GM23338 (cell line): Measurements from ENCODE around the gene NCR3LG1. TPM values are rescaled to one million over a fixed set of nuclear protein-coding genes. Genes with fewer than 3 reads are reported as not detected.

ENCODE experiments used
- ATAC-seq: fragments of 200-7000 bp; cut with Tn5 transposase; 3 replicates; pipeline ENCODE4 v1.9.1; 2020
- DNase-seq: peaks from one replicate; pipeline ENCODE4 v3.0.0-alpha.2; 2015; ENCODE audit warnings: low spot score
- H2AFZ ChIP-seq: fragments of 200-600 bp; sonication (generic); 2 replicates; pipeline ENCODE4 v1.8.0; 2016; ENCODE audit warnings: antibody characterized with exemption, mild to moderate bottlenecking, moderate library complexity
- H3F3A ChIP-seq: fragments of 200-600 bp; sonication (generic); replicated peaks from 2 replicates; pipeline ENCODE4 v1.8.0; 2017; ENCODE audit warnings: antibody characterized with exemption, mixed run types, low read depth
- H3K27ac ChIP-seq: fragments of 200-600 bp; sonication (generic); 2 replicates; pipeline ENCODE4 v1.6.1; 2016; ENCODE audit warnings: low read depth
- H3K27me3 ChIP-seq: fragments of 200-600 bp; sonication (generic); 2 replicates; pipeline ENCODE4 v1.8.0; 2016; ENCODE audit warnings: mild to moderate bottlenecking, mixed run types, moderate library complexity; ENCODE audit not compliant: insufficient read depth
- H3K36me3 ChIP-seq: fragments of 200-600 bp; sonication (generic); 2 replicates; pipeline ENCODE4 v1.8.0; 2016; ENCODE audit warnings: mild to moderate bottlenecking; ENCODE audit not compliant: insufficient read depth
- H3K4me1 ChIP-seq: fragments of 200-600 bp; sonication (generic); 2 replicates; pipeline ENCODE4 v1.8.0; 2016; ENCODE audit warnings: mild to moderate bottlenecking, moderate library complexity; ENCODE audit not compliant: insufficient read depth
- H3K4me2 ChIP-seq: fragments of 200-600 bp; sonication (generic); 2 replicates; pipeline ENCODE4 v1.7.1; 2017; ENCODE audit warnings: mixed run types
- H3K4me3 ChIP-seq: fragments of 200-600 bp; sonication (generic); 2 replicates; pipeline ENCODE4 v1.6.1; 2016; ENCODE audit warnings: mixed run types
- H3K79me2 ChIP-seq: fragments of 200-600 bp; sonication (generic); replicated peaks from 2 replicates; pipeline ENCODE4 v1.8.0; 2017; ENCODE audit warnings: mild to moderate bottlenecking; ENCODE audit not compliant: insufficient read depth
- H3K9me2 ChIP-seq: fragments of 200-600 bp; sonication (generic); 2 replicates; pipeline ENCODE4 v1.8.0; 2017; ENCODE audit not compliant: insufficient read depth
- H4K20me1 ChIP-seq: fragments of 200-600 bp; sonication (generic); replicated peaks from 2 replicates; pipeline ENCODE4 v1.8.0; 2017; ENCODE audit warnings: mild to moderate bottlenecking; ENCODE audit not compliant: insufficient read depth
- H3K27ac Mint-ChIP-seq: 2 replicates; pipeline ENCODE4 v1.8.0; 2020; ENCODE audit warnings: inconsistent platforms, mild to moderate bottlenecking, moderate library complexity, mixed read lengths
- H3K27me3 Mint-ChIP-seq: 3 replicates; pipeline ENCODE4 v1.8.0; 2022; ENCODE audit warnings: low read depth, mild to moderate bottlenecking, moderate library complexity, mixed read lengths, inconsistent platforms; ENCODE audit not compliant: insufficient read depth, poor library complexity
- H3K36me3 Mint-ChIP-seq: 3 replicates; pipeline ENCODE4 v1.8.0; 2021; ENCODE audit warnings: low read depth, mild to moderate bottlenecking, inconsistent platforms, moderate library complexity, mixed read lengths
- H3K4me1 Mint-ChIP-seq: 3 replicates; pipeline ENCODE4 v1.8.0; 2020; ENCODE audit warnings: mild to moderate bottlenecking, inconsistent platforms, mixed read lengths
- H3K4me3 Mint-ChIP-seq: 3 replicates; pipeline ENCODE4 v1.8.0; 2021; ENCODE audit warnings: moderate library complexity, mild to moderate bottlenecking, inconsistent platforms, mixed read lengths
- H3K9me3 Mint-ChIP-seq: 3 replicates; pipeline ENCODE4 v1.8.0; 2020; ENCODE audit warnings: moderate library complexity, mild to moderate bottlenecking, inconsistent platforms, mixed read lengths
- CREB1 ChIP-seq: fragments of 250-450 bp; sonication (Bioruptor Pico); IDR thresholded peaks from 2 replicates; pipeline ENCODE4 v1.5.0; 2020; ENCODE audit warnings: low read depth, mild to moderate bottlenecking, moderate library complexity
- CTCF ChIP-seq, 2 experiments: fragments of 200-600 bp in 1 of 2; sonication (generic) in 1 of 2; conservative IDR thresholded peaks; 2 replicates each; pipeline versions ENCODE4 v1.5.1 to v1.6.1; 2016 to 2017; ENCODE audit warnings: antibody characterized with exemption in 2 of 2, low read depth in 2 of 2, mild to moderate bottlenecking in 2 of 2, moderate library complexity in 1 of 2
- ETS1 ChIP-seq: IDR thresholded peaks from 2 replicates; pipeline ENCODE4 v1.6.1; 2016; ENCODE audit warnings: antibody characterized with exemption
- EZH2 ChIP-seq: fragments of 200-600 bp; sonication (generic); IDR thresholded peaks from one replicate; pipeline ENCODE4 v1.8.0; 2017; ENCODE audit warnings: antibody characterized with exemption, mild to moderate bottlenecking, low read depth; ENCODE audit not compliant: unreplicated experiment
- EZH2phosphoT487 ChIP-seq: fragments of 200-600 bp; sonication (generic); IDR thresholded peaks from one replicate; pipeline ENCODE4 v1.8.1; 2018; ENCODE audit warnings: antibody characterized with exemption; ENCODE audit not compliant: unreplicated experiment
- JUNB ChIP-seq: IDR thresholded peaks from one replicate; pipeline ENCODE4 v1.6.1; 2016; ENCODE audit warnings: antibody characterized with exemption; ENCODE audit not compliant: unreplicated experiment
- NANOG ChIP-seq: IDR thresholded peaks from 2 replicates; pipeline ENCODE4 v1.6.1; 2016; ENCODE audit warnings: antibody characterized with exemption, borderline replicate concordance
- POLR2AphosphoS5 ChIP-seq: IDR thresholded peaks from 2 replicates; pipeline ENCODE4 v1.6.1; 2016; ENCODE audit warnings: antibody characterized with exemption, low read depth
- REST ChIP-seq: IDR thresholded peaks from one replicate; pipeline ENCODE4 v1.6.1; 2018; ENCODE audit warnings: antibody characterized with exemption; ENCODE audit not compliant: unreplicated experiment
- STAT1 ChIP-seq: IDR thresholded peaks from one replicate; pipeline ENCODE4 v1.6.1; 2016; ENCODE audit warnings: antibody characterized with exemption; ENCODE audit not compliant: unreplicated experiment
- ZNF114 ChIP-seq: fragments of 250-450 bp; sonication (Bioruptor Pico); IDR thresholded peaks from 2 replicates; pipeline ENCODE4 v1.5.0; 2020; ENCODE audit warnings: mild to moderate bottlenecking, moderate library complexity
- ZNF331 ChIP-seq: fragments of 250-450 bp; sonication (Bioruptor Pico); IDR thresholded peaks from 2 replicates; pipeline ENCODE4 v1.5.0; 2020; ENCODE audit warnings: low read depth, mild to moderate bottlenecking, moderate library complexity
- polyA plus RNA-seq: library from polyadenylated mRNA; unstranded; fragments of >200 nt; fragmentation: Nextera tagmentation; extraction: Ambion mirVana; gene quantifications from 2 replicates; pipeline ENCODE4 v1.2.1, GENCODE V29; 2016
- total RNA-seq: library from RNA; depleted of rRNA; stranded (reverse); fragments of >200 nt; shearing (Covaris generic); gene quantifications from 2 replicates; pipeline ENCODE4 v1.2.3, GENCODE V29; 2014
- TF ChIP-seq, protein P1 (sequence below): fragments of 250-450 bp; sonication (Bioruptor Pico); IDR thresholded peaks from 2 replicates; pipeline ENCODE4 v1.5.0; 2020; ENCODE audit warnings: mild to moderate bottlenecking, moderate library complexity

Gene NCR3LG1
- total and polyA plus RNA-seq, 2 experiments from 2014 or later = 0.15 to 1.9 TPM

- Mint-ChIP-seq H3K36me3 (peaks cover 24% of the 10 kb centered on the region), H3K9me3 (peaks cover 21% of the 10 kb centered on the region), H3K27me3 (peaks cover 8% of the 10 kb centered on the region), H3K4me3 (no peak overlapping the region), H3K4me1 (peaks cover 6% of the 10 kb centered on the region; the same call in 2 of the 3 replicates), H3K27ac (no peak overlapping the region)
- H3K27me3 ChIP-seq = no peaks in the 10 kb centered on the region
- no peaks in the 10 kb centered on the region for H3K4me1 ChIP-seq
- TF ChIP-seq ZNF114 (no peak), CREB1 (CRISPR knock-in tag) (no peak), STAT1 (no peak), ETS1 (no peak), REST (no peak), ZNF331 (CRISPR knock-in tag) (no peak), EZH2phosphoT487 (no peak), JUNB (no peak), EZH2 (no peak), NANOG (no peak), CTCF (conservative IDR thresholded peaks at IDR 0.05; ENCODE audit: low read depth in 2 of 2) (no peak), POLR2AphosphoS5 (no peak)
- TF ChIP-seq, protein P1, sequence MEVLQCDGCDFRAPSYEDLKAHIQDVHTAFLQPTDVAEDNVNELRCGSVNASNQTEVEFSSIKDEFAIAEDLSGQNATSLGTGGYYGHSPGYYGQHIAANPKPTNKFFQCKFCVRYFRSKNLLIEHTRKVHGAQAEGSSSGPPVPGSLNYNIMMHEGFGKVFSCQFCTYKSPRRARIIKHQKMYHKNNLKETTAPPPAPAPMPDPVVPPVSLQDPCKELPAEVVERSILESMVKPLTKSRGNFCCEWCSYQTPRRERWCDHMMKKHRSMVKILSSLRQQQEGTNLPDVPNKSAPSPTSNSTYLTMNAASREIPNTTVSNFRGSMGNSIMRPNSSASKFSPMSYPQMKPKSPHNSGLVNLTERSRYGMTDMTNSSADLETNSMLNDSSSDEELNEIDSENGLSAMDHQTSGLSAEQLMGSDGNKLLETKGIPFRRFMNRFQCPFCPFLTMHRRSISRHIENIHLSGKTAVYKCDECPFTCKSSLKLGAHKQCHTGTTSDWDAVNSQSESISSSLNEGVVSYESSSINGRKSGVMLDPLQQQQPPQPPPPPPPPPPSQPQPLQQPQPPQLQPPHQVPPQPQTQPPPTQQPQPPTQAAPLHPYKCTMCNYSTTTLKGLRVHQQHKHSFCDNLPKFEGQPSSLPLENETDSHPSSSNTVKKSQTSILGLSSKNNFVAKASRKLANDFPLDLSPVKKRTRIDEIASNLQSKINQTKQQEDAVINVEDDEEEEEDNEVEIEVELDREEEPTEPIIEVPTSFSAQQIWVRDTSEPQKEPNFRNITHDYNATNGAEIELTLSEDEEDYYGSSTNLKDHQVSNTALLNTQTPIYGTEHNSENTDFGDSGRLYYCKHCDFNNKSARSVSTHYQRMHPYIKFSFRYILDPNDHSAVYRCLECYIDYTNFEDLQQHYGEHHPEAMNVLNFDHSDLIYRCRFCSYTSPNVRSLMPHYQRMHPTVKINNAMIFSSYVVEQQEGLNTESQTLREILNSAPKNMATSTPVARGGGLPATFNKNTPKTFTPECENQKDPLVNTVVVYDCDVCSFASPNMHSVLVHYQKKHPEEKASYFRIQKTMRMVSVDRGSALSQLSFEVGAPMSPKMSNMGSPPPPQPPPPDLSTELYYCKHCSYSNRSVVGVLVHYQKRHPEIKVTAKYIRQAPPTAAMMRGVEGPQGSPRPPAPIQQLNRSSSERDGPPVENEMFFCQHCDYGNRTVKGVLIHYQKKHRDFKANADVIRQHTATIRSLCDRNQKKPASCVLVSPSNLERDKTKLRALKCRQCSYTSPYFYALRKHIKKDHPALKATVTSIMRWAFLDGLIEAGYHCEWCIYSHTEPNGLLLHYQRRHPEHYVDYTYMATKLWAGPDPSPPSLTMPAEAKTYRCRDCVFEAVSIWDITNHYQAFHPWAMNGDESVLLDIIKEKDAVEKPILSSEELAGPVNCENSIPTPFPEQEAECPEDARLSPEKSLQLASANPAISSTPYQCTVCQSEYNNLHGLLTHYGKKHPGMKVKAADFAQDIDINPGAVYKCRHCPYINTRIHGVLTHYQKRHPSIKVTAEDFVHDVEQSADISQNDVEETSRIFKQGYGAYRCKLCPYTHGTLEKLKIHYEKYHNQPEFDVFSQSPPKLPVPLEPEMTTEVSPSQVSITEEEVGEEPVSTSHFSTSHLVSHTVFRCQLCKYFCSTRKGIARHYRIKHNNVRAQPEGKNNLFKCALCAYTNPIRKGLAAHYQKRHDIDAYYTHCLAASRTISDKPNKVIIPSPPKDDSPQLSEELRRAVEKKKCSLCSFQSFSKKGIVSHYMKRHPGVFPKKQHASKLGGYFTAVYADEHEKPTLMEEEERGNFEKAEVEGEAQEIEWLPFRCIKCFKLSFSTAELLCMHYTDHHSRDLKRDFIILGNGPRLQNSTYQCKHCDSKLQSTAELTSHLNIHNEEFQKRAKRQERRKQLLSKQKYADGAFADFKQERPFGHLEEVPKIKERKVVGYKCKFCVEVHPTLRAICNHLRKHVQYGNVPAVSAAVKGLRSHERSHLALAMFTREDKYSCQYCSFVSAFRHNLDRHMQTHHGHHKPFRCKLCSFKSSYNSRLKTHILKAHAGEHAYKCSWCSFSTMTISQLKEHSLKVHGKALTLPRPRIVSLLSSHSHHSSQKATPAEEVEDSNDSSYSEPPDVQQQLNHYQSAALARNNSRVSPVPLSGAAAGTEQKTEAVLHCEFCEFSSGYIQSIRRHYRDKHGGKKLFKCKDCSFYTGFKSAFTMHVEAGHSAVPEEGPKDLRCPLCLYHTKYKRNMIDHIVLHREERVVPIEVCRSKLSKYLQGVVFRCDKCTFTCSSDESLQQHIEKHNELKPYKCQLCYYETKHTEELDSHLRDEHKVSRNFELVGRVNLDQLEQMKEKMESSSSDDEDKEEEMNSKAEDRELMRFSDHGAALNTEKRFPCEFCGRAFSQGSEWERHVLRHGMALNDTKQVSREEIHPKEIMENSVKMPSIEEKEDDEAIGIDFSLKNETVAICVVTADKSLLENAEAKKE (CRISPR knock-in tag) = no peak
- H3K79me2 ChIP-seq = no peaks in the 10 kb centered on the region
- DNase-seq (no peak), ATAC-seq (no peak)
- peaks cover 5% of the 10 kb centered on the region; the same call in 1 of the 2 replicates for H3K36me3 ChIP-seq
- no peak overlapping the region for H2AFZ ChIP-seq
- H3K4me2 ChIP-seq = no peak overlapping the region
- no peak overlapping the region for H3K4me3 ChIP-seq
- no peaks in the 10 kb centered on the region for H3F3A ChIP-seq
- H4K20me1 ChIP-seq = no peaks in the 10 kb centered on the region
- no peak overlapping the region for H3K27ac ChIP-seq
- H3K9me2 ChIP-seq = no peaks in the 10 kb centered on the region
Observed at GRCh38 chr11:17382046-17382728, 30.6 kb downstream of the NCR3LG1 start.
